GM10248 (cell line): ENCODE measurements around the gene MLXIP.

ENCODE experiments used
- CTCF ChIA-PET: fragments of 300-600 bp; sonication (Branson Sonifier 250); formaldehyde crosslinking; extraction: SDS; loops from one replicate; lab custom pipeline; 2021; ENCODE audit warnings: antibody characterized with exemption; lab: Yijun Ruan, JAX
- POLR2A ChIA-PET: fragments of 350-650 bp; sonication (Branson Sonifier 250); formaldehyde crosslinking; extraction: SDS; loops from one replicate; lab custom pipeline; 2020; ENCODE audit warnings: antibody characterized with exemption; lab: Yijun Ruan, JAX
- DNase-seq: peaks from one replicate; pipeline ENCODE4 v3.0.0; 2012; ENCODE audit errors: extremely low spot score
- CTCF ChIP-seq: IDR thresholded peaks from 2 replicates; pipeline ENCODE4 v1.5.1; 2012; ENCODE audit warnings: mild to moderate bottlenecking, low read depth; ENCODE audit errors: extremely low read depth, missing control alignments, control extremely low read depth

The MLXIP gene

GRCh38 chr12:122043476-122043875 is 35.1 kb upstream of the MLXIP start:
- no peak for TF ChIP-seq CTCF
- ChIA-PET CTCF (interaction anchor here (0.8 to 4.3 kb wide), 3 partner anchors 11 to 79 kb away, joined by 3 to 20 read pairs (median 10); no protein-coding TSS in a partner anchor), POLR2A (no interaction called here)
- DNase-seq, result no peak

GRCh38 chr12:122045262-122045661 is 33.3 kb upstream of the MLXIP start:
- DNase-seq, result no peak
- TF ChIP-seq CTCF, result no peak
- CTCF ChIA-PET, result interaction anchor here (1.9 to 4.3 kb wide), 2 partner anchors 13 to 78 kb away, joined by 4 to 20 read pairs; no protein-coding TSS in a partner anchor
- POLR2A ChIA-PET, result interaction anchor here (0.7 kb wide), 1 partner anchor 16 kb away, joined by 3 read pairs; no protein-coding TSS in a partner anchor

GRCh38 chr12:122046145-122046544 is 32.4 kb upstream of the MLXIP start:
- ChIA-PET CTCF (interaction anchor here (1.9 to 4.3 kb wide), 2 partner anchors 13 to 77 kb away, joined by 4 to 20 read pairs; no protein-coding TSS in a partner anchor), POLR2A (interaction anchor here (0.7 kb wide), 1 partner anchor 17 kb away, joined by 3 read pairs; no protein-coding TSS in a partner anchor)
- TF ChIP-seq CTCF, result no peak
- DNase-seq, result no peak

- CTCF ChIA-PET, result interaction anchor here (0.7 to 2.0 kb wide), 5 partner anchors 15 to 288 kb away, joined by 3 to 9 read pairs (median 3); no protein-coding TSS in a partner anchor
- no peak for DNase-seq
- POLR2A ChIA-PET, result no interaction called here
- TF ChIP-seq CTCF, result no peak
Measured at GRCh38 chr12:122048151-122048550, 30.4 kb upstream of the MLXIP start.

GRCh38 chr12:122049827-122050226 is 28.7 kb upstream of the MLXIP start:
- no peak for DNase-seq
- POLR2A ChIA-PET, result no interaction called here
- TF ChIP-seq CTCF, result no peak
- CTCF ChIA-PET, result interaction anchor here (1.1 to 7.6 kb wide), 2 partner anchors 72 to 81 kb away, joined by 3 to 209 read pairs; no protein-coding TSS in a partner anchor

- DNase-seq, result no peak
- POLR2A ChIA-PET, result interaction anchor here (0.7 kb wide), 1 partner anchor 12 kb away, joined by 3 read pairs; no protein-coding TSS in a partner anchor
- CTCF ChIA-PET, result interaction anchor here (1.1 to 7.6 kb wide), 6 partner anchors 9 to 140 kb away, joined by 3 to 209 read pairs (median 5); partner anchors contain the start of gene CFAP251
- TF ChIP-seq CTCF, result no peak
Measured at GRCh38 chr12:122050706-122051105, 27.9 kb upstream of the MLXIP start.
